LNCaP clone FGC (cell line): Measurements from ENCODE around the gene COX11.

ENCODE experiments used
- DNase-seq: peaks from one replicate; pipeline ENCODE4 v3.0.0-alpha.2; 2011; ENCODE audit warnings: low read depth
- H3K4me3 ChIP-seq: 2 replicates; pipeline ENCODE4 v1.5.1; 2011; ENCODE audit warnings: mild to moderate bottlenecking, low read depth, low read length, control low read depth
- CTCF ChIP-seq: IDR thresholded peaks from 2 replicates; pipeline ENCODE4 v1.5.1; 2012; ENCODE audit warnings: mild to moderate bottlenecking; ENCODE audit not compliant: control insufficient read depth, insufficient read depth; ENCODE audit errors: extremely low read depth

Gene COX11

GRCh38 chr17:54948380-54948779 is 20.1 kb downstream of the COX11 start:
- DNase-seq = no peak
- H3K4me3 ChIP-seq = no peak overlapping the region

GRCh38 chr17:54947396-54947795 is 21.1 kb downstream of the COX11 start:
- TF ChIP-seq CTCF = no peak
- H3K4me3 ChIP-seq = no peak overlapping the region
- DNase-seq = no peak

More at GRCh38 chr17:54948380-54948779, 20.1 kb downstream of the COX11 start:
- TF ChIP-seq CTCF = no peak

- no peak for TF ChIP-seq CTCF
- no peak overlapping the region for H3K4me3 ChIP-seq
- no peak for DNase-seq
These were observed 22.8 kb downstream of the COX11 start for GRCh38 chr17:54945671-54946070.

GRCh38 chr17:54945231-54945630 is 23.2 kb downstream of the COX11 start:
- H3K4me3 ChIP-seq = no peak overlapping the region
- no peak for TF ChIP-seq CTCF
- DNase-seq = no peak

GRCh38 chr17:54944796-54945195 is 23.7 kb downstream of the COX11 start:
- no peak for TF ChIP-seq CTCF
- DNase-seq = no peak
- H3K4me3 ChIP-seq = no peak overlapping the region

GRCh38 chr17:54941285-54941684 is 27.2 kb downstream of the COX11 start:
- H3K4me3 ChIP-seq = no peak overlapping the region
- no peak for DNase-seq
- no peak for TF ChIP-seq CTCF

GRCh38 chr17:54937426-54937825 is 31.0 kb downstream of the COX11 start:
- no peak for TF ChIP-seq CTCF
- DNase-seq = no peak
- H3K4me3 ChIP-seq = no peak overlapping the region
